GM19043 (cell line): ENCODE data around the gene ADCY7.
A peak's percentile ranks its signal among the peaks of the same experiment; 100 is the strongest.

Experiments used
- ATAC-seq: cut with Tn5 transposase; IDR thresholded peaks from one replicate; pipeline ENCODE4 v1.9.1; 2021; ENCODE audit warnings: low read depth; ENCODE audit not compliant: unreplicated experiment

Gene ADCY7

DNA sequence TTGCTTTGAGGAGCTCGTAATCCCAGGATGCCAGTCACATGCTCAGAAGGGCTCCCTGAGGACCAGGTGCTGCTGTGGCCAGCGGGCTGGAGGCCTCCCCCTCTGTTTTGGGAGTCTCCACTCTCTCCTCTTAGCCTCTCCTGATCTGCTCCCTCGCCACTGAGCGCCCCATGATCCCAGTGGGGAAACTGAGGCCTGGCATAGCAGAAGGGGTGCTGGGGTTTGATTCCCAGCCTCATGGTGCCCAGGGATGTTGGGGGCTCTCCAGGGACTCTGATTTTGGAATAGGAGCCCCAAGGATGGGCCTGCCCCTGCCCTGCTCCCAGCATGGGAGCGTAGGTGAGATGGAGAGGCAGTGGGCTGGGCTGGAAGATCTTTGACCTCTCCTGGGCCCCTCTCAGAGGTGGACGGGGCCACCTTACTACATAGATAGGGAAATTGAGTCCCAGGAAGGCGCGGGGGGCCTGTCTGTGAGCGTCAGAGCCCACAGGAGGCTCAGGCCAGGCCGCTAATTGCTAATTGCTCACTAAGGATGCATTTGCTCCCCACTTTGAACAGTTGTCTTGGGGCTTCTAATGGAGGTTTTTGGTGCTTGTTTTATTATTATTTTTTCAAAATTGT is 525 bp upstream of the ADCY7 start:
- ATAC-seq = no peak

DNA sequence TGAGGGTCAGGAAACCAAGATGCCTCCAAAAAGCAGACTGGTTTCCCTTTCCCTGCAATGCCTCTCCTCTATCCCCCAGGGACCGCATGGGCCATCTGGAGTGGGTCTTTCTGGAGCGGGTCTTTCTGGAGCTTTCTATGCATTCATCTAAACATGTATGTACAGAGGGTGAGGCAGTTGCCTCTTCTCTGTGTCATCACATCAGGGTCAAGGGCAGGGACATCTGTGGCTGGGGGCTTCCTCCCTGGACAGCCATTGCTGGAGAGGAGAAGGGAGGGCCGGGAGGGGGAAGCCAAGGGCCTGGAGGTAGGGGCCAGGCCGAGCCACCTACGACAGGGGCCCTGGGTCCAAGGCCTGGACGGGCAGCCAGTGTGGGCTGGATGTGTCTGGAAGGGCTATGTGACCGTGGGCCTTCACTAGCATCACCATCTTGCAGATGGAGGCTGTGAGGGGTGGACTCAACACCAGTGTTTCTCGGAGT is 840 bp downstream of the ADCY7 start:
- no peak for ATAC-seq

DNA sequence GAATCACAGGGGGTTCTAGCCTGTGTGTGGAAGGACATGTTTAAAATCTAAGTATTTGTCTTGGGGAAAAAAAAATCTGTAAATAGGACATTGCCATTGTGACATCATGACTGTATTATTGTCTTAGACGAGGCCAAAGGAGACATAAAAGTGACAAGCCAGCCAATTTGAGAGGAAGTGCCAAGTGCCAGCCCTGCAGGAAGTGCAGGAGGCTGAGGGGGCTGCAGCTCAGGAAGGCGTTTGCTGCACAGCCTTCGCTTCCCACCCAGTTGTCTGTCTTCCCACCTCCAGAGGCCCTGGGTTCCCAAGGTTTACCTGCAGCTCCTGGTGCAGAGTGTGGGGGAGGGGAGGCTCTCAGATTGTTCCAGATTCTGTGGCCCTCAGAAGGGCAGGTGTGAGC is 1.3 kb downstream of the ADCY7 start:
- no peak for ATAC-seq

DNA sequence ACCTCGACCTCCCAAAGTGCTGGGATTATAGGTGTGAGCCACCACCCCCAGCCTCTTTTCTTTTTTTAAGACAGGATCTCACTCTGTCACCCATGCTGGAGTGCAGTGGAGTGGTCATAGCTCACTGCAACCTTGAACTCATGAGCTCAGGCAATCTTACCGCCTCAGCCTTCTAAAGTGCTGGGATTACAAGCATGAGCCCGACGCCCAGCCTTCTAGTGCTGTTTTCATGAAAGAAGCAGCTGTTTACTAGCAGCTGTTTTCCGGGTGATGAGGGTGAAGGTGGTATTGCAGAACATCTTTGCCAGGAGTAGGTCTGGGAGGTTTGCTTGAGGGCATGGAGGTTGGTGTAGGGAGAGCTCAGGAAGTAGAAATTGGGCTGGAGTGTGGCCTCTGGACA is 2.0 kb downstream of the ADCY7 start:
- ATAC-seq = no peak

DNA sequence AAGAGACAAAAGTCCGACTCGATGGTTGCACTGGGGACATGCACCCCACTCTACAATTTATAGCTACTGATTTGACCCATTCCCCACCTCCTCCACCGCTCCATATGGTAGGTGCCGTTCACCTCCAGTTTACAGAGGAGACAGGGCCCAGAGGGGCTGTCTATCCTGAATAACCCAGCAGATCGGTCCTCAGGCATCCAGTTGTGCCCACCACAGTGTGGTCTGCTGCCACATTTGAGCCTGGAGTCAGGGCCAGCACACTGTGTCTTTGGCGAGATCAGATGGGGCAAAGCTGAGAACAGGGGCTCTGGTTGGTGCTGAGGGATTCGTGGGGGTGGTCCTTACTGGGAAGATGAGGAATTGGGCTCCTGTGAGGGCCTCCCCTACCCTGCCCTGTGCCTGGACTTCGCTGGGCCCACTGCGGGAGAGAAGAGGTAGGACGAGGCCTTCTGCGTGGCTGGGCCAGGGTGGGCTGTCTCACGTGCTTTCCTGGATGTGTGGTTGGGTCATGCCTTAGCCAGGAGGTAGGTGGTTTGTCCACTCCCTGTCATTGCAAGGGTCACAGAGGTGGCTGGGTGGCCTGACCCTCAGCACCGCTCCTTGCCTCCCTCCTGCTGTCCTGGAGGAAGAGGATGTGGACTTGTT is 2.8 kb downstream of the ADCY7 start:
- no peak for ATAC-seq

DNA sequence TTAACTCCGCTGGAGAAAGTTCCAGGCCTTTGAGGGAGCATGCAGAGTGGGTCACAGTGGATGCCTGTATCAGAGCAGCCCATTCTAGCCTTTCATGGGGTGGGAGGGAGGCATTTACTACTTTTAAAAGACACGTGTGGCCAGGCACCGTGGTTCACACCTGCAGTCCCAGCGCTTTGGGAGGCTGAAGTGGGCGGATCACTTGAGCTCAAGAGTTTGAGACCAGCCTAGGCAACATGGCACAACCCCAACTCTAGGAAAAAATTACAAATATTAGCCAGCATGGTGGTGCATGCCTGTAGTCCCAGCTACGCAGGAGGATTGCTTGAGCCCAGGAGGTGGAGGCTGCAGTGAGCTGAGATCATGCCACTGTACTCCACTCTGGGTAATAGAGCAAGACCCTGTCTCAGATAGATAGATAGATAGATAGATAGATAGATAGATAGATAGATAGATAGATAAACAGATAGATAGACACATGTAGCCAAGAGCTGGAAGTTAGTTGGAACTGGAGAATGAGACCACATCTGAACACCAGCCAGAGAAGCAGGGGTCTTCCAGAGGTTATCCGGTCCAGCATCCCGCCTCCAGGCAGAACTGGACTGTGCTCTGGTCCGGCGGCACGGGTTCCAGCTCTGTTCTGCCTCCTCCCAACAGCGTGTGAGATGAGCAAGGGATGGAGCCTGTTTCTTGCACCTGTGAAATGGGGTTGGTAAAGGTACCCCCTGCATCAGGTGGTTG is 3.6 kb downstream of the ADCY7 start:
- ATAC-seq = no peak

DNA sequence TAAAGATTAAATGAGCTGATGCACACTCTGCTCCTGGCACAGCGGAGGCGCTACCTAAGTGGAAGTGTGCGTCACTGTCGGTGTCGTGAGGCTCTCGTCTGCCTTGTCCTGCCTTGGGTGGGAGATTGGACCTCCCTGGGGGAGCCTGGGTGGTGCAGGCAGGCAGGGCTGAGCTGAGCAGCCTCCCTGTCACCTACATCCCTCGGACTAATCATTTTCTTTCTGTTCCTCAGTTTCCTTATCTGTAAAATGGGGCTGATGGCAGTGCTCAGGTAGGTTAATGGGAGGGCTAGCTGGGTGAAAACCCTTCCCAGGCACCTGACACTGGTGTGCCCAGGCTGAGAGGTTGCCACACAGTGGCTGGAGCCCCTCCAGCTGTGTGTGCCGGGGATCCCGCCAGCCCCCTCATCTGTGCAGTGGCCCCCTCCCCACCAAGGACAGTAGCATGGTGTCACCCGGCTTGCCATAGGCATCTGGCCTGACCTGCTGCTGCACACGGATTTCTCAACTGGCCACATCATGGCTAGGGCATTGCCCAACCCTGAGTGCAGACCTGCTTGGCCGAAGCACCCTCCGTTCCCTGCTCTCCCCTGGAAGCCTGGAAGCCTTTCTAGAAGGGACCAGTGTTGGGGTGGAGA is 4.3 kb downstream of the ADCY7 start:
- no peak for ATAC-seq

DNA sequence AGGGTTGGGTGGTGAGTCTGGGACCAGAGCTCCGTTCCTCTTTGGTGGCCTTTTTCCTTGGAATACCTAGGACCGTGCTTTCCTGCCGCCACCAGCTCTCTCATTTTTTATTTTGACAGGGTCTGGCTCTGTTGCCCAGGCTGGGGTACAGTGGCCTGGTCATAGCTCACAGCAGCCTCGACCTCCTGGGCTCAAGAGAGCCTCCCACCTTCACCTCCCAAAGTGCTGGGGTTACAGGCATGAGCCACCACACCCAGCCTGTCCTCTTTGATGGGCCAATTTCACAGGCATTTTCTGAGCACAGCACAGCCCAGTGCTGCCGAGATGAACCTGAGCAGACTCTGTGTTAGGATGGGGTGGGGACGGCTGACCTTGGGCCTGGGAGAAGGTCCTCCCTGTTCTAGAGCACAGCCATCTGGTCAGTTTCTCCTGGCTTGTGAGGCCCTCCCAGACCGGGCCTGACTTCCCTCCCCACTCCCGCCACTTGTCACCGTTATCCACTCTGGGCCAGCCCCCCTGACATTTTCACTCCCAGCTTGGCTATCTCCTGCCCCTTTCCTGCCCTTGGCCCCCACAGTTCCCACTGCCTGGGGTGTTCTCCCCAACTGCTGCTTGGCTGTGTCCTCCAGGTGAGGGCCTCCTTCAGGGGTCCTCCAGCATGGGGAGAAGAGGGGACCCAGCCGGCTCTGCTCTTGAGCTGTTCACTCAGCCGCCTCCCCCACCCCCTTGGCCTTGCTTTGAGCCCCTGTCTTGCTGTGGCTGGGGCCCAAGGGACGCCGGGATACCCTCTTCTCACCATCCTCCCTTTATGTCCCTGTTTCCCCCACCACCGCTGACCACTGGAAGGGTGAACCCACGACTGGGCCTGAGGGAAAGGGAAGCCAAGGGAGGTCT is 5.0 kb downstream of the ADCY7 start:
- no peak for ATAC-seq

DNA sequence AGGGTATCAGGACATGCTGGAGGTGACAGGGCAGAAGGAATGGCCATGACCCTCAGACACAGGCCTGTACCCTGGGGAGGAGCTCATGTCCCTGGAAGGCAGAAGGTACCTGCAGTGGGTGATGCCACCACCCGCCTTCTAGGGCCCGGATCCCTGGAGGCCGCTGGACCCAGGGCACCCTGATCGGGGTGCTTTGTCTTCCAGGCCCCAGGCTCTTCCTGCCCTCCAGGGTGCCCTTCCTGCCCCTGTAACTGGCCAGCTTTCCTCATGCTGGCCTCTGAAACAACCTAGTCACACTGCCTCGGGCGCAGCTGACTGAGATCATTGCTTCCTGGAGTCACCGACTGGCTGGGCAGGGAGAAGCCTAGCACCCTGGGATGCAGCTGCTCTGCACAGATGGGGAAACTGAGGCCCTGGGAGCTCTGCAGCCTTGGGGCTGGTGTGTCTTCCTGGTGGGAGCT is 5.8 kb downstream of the ADCY7 start:
- ATAC-seq = no peak

DNA sequence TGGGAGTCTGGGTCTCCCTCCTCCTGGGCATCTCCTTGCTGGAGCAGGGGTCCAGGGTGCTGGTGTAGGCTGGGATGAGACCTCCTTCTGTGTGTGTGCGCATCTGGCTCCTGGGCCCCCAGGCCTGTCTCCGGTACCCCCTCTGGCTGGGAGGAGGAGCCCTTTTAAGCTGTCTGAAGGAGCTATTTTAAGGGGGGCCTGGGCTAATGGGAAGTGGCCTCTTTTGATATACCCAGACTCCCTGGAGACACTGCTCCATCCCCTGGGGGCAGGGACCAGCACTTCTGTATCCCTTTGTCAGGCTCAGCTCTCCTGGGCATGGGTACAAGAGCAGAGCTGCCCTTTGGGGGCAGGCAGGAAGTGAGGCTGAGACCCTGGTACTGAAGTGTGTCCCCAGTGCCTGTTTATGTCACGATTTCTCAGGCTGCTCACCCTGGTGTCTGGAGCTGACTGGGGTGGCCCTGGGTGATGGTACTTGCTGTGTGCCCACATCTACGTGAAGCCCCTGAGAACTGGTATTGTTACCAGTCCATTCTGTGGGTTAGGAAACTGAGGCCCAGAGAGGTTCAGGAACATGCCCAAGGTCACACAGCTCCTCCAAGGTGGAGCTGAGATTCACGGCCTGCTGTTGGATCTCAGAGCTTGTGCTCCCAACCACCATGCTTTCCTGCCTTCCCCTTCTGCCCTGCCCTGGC is 6.5 kb downstream of the ADCY7 start:
- no peak for ATAC-seq

DNA sequence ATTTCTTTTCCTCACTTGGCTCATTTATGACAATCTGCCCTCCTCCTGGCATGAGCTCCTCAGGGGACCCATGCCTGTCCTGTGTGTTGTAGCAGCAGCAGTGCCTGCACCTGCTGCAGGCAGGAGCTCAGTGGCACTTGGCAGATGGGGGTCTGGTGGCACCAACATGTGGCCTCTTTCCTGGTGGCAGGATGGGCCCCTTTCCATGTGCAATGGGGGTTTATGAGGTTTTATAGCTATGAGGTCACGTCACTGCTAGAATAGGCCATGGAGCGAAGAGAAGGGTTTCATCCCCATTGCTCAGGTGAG is 7.0 kb downstream of the ADCY7 start:
- ATAC-seq = no peak

DNA sequence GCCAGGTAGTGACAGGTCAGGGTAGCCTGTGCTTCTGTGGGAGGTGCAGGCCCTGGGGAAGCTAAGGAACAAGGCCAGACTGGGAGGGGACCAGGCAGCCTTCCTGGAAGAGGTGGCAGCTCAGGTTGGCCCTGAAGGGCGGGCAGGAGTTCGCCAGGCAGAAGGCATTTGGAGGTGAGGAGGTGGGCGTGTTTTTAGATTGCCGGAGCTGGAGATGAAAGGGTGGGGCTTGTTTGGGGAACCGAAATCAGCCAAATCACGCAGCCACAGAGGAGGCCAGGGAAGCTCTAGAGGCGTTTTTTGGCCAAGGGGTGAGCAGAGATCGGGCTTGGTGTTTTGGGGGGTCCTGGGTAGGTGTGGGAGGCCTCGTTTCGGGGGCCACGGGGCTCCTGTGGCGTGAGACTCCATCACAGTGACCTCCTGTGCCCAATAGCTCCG is 7.6 kb downstream of the ADCY7 start:
- ATAC-seq = peak; percentile 85

DNA sequence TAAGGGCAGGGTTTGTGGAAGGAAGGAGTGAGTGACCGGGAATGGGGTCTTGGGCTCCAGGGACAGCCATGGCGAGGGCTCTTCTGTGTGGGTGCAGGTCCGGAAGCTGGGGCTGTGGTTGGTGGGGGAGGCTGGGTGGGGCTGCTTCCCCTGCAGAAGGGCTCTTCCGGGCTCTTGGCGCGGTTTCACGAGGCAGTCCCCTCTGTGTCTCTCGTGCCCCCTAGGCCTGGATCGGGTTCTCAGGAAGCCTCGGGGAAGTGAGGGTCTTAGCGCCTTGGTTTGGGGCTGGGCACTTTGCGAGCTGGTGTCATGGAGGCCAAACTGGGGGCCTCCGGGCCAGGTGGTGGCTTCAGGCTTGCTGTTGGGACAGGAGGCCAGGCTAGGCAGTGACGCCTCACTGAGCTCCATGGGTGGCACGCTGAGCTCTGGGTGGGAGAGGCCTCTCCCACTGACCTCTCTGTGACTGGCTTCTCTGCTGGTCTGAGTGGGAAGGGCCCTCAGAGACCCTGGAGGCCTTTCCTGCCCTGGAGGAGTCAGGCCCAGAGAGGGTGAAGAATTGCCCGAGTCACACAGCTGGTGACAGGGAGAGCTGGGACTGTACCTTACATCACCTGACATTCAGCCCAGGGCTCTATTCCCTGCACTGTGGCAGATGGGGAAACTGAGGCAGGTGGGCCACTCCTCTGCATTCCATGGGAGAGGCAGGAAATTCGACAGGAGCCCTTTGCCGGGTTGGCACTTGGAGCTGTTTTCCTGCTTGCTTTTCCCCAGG is 8.2 kb downstream of the ADCY7 start:
- peak; percentile 34 for ATAC-seq

DNA sequence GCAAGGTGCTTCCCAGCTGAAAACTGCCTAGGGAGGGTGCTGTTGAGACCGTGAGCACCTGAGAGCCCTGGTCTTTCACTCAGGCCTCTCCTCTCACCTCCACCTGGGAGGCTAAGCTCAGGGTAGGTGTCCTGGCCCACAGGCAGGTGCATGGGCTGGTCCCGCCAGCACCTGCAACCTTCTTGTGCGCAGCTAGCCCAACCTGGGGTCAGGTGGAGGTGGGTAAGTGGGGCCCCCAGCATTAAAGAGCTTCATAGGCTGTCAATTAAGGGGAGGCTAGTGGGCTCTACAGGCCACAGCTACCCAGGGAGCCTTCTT is 8.7 kb downstream of the ADCY7 start:
- ATAC-seq = no peak

DNA sequence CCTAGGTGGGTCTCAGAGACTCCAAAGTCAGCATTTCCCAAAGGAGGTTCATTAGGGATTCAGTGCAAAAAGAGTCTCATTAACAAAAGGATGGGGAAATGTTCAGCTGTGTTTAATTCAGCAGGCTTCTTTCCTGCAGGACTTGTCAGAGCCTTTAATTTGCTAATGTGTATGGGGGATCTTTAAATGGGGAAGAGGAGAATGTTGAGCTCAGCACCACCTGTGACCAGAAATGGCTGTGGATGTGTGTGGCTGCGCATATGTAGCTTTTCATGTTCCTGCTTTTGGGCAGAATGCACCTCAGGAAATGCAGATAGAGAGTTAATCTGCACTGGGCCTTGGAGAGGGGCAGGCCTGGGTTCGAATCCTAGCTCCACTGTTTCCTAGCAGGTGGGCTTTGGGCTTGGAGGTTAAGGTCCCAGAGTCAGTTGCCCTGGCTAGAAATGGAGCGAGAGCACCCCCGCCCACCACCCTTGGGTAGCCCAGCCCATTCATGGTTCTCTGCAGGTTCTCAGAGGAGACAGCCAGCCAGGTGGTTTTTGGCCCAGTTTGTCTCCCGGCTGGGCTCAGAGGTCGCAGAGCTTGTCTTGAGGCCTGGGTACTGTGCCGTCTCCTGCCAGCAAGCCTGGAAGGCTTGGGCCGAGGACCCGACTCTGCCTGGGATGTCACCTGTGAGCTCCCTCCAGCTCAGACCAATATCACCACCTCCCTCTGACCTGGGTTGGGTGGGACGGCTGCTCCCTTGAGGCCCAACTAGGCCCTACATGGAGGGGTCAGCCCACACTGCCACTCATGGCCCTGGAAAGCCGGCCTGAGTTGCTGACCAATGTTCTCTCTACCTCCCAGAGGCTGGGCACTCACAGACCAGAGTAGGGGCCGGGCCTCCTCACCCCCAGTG is 9.3 kb downstream of the ADCY7 start:
- ATAC-seq = no peak

DNA sequence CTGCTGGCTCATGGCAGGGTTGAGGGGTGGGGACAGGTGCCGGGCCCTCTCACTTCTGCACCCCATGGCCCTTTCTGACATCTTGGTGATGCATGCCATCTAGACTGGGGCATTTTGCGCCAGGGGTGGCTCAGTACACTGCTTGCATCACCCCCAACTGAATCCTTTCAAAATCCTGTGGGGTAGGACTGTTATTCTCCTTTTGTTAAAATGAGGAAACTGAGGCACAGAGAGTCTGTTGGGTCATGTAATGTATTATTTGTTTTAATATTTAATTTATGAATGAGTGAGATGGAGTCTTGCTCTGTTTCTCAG is 9.9 kb downstream of the ADCY7 start:
- no peak for ATAC-seq

DNA sequence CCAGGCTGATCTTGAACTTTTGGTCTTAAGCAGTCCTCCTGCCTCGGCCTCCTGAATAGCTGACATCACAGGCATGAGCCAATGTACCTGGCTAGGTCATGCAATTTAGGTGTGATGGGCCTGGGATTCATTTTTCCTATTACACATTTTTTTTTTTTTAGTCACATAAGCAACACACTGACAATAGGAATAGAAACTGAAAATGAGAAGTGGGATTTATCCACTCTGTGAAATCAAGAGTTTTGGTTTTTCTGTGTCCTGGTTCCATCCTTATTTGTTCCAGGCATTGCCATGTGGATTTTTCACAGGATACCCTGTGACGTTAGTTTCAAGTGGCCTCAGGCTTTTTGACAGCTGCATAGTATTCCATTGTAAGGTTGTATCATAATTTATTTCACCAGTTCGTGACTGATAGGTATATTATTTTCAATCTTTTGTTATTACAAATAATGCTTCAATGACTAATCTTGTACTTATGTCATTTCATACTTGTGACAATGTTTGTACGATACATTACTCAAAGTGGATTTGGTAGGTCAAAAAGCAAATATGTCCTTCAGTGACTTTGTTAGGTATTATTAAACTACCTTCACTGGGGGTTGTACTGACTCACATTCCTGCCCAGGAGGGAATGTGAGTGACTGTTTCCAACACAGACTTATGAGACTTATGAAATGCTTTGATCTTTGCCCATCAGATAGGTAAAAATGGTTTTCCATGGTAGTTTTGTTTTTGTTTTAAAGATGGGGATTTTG is 10.6 kb downstream of the ADCY7 start:
- no peak for ATAC-seq

DNA sequence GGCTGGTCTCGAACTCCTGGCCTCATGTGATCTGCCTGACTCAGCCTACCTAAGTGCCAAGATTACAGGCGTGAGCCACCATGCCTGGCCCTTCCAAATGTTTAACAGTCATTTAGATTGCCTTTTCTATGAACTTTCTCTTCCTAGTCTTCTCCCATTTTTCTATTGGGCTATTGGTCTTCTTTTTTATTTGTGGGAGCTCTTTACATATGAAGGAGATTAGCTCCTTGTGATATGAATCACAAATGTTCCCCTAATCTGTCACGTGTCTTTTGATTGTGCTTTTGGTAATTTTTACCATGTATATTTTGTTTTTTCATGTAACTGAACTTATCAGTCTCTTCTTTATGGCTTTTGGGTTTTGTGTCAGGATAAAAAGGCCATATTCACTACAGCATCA is 11.9 kb downstream of the ADCY7 start:
- no peak for ATAC-seq
